DMS153 treated with DMSO at 0.1 percent for 48 hours (cell line): ENCODE results near the gene EMSY.
"Not testable (repeated sequence)": the region's sequence is repeated elsewhere in the genome, so short reads cannot be mapped to it uniquely, and the experiment has no call there.

ENCODE experiments used
- DNase-seq: peaks from one replicate; lab custom pipeline; 2025; ENCODE audit not compliant: unreplicated experiment; lab: John Stamatoyannopoulos, UW

Gene EMSY

GRCh38 chr11:76595091-76595490 is 150.3 kb downstream of the EMSY start:
- DNase-seq = not testable (repeated sequence)

GRCh38 chr11:76596652-76597051 is 151.8 kb downstream of the EMSY start:
- DNase-seq = no peak

GRCh38 chr11:76597533-76598425 is 153.0 kb downstream of the EMSY start:
- DNase-seq = no peak

GRCh38 chr11:76598426-76598839 is 153.6 kb downstream of the EMSY start:
- no peak for DNase-seq

- no peak for DNase-seq
Observed at GRCh38 chr11:76599041-76600013, 154.5 kb downstream of the EMSY start.

GRCh38 chr11:76600124-76600655 is 155.4 kb downstream of the EMSY start:
- no peak for DNase-seq

- DNase-seq = no peak
Observed at GRCh38 chr11:76601272-76601671, 156.5 kb downstream of the EMSY start.

- no peak for DNase-seq
Observed at GRCh38 chr11:76601724-76602123, 156.9 kb downstream of the EMSY start.

GRCh38 chr11:76602431-76602861 is 157.6 kb downstream of the EMSY start:
- DNase-seq = no peak
